ENCODE results near the gene SRPX2. TPM values are rescaled to one million over a fixed set of nuclear protein-coding genes. Genes with fewer than 3 reads are reported as not detected.

The SRPX2 gene, protein sequence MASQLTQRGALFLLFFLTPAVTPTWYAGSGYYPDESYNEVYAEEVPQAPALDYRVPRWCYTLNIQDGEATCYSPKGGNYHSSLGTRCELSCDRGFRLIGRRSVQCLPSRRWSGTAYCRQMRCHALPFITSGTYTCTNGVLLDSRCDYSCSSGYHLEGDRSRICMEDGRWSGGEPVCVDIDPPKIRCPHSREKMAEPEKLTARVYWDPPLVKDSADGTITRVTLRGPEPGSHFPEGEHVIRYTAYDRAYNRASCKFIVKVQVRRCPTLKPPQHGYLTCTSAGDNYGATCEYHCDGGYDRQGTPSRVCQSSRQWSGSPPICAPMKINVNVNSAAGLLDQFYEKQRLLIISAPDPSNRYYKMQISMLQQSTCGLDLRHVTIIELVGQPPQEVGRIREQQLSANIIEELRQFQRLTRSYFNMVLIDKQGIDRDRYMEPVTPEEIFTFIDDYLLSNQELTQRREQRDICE
- 9.5 TPM for total RNA-seq
- long read RNA-seq, full-length matches to known transcripts: 1 of 2 reads
- long read RNA-seq, partial matches to known transcripts: 0 of 2 reads
- long read RNA-seq, other reads (novel, unspliced or antisense): 1 of 2 reads

DNA sequence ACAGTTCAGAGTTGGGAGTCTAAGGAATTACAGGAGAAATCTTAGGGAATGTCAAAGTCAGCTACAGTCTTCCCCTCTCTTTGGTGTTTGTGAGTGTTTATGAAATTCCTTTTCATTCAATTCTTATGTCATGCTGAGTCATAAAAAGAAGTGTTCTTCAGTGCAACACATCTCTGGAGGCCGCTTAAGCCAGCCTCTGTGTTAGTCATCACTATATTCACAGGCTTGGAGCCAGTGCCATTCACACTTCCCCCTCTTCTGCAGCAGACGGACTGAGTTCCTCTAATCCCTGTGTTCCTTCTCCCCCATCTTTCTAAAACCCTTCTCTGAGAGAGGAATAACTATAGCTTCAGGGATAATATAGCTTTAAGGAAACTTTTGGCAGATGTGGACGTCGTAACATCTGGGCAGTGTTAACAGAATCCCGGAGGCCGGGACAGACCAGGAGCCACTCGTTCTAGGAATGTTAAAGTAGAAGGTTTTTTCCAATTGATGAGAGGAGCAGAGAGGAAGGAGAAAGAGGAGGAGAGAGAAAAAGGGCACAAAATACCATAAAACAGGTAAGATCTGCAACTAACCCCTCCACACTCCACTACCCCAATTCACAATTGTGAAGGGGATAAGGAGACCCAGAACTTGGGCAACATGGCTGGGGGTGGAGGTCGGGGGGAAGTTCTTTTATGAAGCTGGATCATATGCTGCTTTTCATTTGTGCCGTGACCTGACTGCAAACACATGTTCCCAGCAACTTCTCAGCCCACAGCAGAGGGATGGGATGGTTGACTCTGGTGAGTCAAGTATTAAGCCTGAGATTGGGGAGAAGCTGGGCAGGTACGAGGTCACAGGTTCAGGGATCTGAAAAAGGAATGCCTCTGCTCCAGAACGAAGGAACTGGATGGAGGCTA lies at the start of gene SRPX2:
TSS of gene SRPX2 (plus strand) at position 244 of the 905 bp plus-strand sequence. CDS start 2,124 bp downstream, outside the sequence.
- DNase-seq (peak; percentile 36), ATAC-seq (peak; percentile 90)

GRCh38 chrX:100596601-100597000 lies 47.4 kb upstream of the SRPX2 start:
- ATAC-seq: no peak
- intact Hi-C loops (cut with micrococcal nuclease): no loop called here

More for the DNA sequence above, at the start of gene SRPX2:
- intact Hi-C loops (cut with micrococcal nuclease): no loop called here

DNA sequence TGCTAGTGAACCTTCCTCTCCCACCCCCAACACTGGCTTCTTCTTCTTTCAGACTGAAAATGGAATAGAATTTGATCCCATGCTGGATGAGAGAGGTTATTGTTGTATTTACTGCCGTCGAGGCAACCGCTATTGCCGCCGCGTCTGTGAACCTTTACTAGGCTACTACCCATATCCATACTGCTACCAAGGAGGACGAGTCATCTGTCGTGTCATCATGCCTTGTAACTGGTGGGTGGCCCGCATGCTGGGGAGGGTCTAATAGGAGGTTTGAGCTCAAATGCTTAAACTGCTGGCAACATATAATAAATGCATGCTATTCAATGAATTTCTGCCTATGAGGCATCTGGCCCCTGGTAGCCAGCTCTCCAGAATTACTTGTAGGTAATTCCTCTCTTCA lies 44.5 kb upstream of the SRPX2 start:
- intact Hi-C loops (cut with micrococcal nuclease): no loop called here
- DNase-seq (no peak), ATAC-seq (no peak)

More at GRCh38 chrX:100596601-100597000, 47.4 kb upstream of the SRPX2 start:
- DNase-seq: no peak

GRCh38 chrX:100600340-100600739 lies 43.7 kb upstream of the SRPX2 start:
- ATAC-seq (no peak), DNase-seq (no peak)
- intact Hi-C loops (cut with micrococcal nuclease): no loop called here

DNA sequence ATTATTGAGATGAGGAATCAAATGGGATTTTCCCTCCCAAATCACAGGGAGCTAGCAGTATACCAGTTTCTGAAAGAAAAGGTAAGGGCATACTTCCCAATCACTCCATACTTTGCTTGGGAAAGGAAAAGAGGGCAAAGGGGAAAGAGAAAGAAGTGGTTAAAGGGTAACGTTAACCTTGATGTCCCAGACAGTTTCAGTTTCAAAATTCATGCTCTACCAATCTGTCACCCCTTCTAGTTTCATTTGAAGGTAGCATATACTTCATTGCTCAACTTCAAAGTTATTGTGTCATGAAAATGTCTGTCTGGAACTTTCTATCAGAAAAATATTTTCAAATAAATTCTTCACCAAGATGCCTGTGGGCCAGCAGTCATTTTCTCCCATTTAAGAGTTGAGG lies 43.2 kb upstream of the SRPX2 start:
- ATAC-seq (no peak), DNase-seq (no peak)
- intact Hi-C loops (cut with micrococcal nuclease): no loop called here

DNA sequence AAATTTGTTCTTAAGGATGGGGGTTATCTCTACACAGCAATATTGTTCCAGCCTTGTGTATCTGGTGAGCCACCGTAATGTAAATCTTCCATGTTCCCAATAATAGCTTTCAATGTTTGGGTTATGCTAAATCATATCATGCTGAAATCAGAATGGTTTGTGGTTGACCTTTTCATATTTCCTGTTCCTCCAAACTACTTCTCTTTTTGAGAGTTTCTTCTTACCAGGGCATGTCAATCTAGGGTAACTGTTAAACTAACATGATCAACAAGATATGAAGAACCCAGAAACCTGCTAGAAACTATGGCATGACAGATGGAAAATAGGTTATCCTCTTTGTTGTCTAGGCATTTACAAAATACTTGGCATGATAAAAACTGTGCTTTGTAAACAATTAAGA lies 37.2 kb upstream of the SRPX2 start:
- no peak for ATAC-seq
- DNase-seq: no peak
- intact Hi-C loops (cut with micrococcal nuclease): no loop called here

DNA sequence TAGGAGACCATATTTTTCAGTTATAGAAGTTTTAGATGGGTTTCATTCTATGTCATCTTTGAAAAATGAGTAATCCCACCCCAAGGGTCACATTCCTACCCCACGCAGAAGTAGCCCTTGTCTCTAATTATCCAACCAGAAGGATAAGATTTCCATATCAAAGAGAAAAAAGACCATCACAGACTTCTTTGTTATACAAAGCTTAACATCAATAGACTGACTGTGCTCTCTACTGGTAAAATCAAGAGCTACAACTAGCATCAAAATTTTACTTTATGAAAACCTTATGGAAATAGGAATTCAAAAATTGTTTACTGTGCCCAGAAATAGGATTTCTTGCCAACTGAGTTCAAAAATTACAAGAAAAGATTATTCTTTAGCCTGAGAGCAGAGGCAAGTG lies 34.4 kb upstream of the SRPX2 start:
- intact Hi-C loops (cut with micrococcal nuclease): no loop called here
- DNase-seq: no peak
- no peak for ATAC-seq

DNA sequence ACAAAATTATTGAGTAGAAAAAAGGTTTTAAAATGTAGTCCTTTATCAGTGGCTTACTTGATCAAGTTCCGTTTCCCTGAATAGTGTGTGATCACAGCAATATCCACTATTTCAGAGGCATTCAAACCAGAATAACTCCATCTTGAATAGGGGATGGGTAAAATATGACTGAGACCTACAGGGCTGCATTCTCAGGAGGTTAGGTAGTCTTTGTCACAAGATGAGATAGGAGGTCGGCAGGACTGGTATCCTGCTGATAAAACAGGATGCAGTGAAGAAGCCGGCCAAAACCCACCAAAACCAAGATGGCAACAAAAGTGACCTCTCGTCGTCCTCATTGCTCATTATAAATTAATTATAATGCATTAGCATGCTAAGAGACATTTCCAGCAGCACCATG lies 32.0 kb upstream of the SRPX2 start:
- intact Hi-C loops (cut with micrococcal nuclease): no loop called here

DNA sequence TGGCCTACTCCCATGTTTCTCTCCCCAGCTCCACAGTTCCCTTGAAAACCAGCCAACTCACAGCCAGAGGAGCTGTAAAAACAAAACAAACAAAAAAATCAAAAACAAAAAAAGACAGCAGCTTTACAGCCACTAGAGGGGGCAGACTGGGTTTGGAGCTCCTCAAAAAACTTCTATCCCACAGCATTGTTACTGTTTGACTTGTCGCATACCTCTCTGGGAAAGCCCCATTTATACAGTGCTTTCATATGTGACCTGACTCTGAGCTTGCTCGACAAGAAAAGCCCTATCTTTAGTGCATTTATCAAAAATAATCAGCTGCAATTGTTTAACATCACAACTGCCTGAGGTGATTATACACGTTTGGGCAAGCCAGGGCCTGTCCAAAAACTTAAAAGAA lies 29.0 kb upstream of the SRPX2 start:
- intact Hi-C loops (cut with micrococcal nuclease): no loop called here
- ATAC-seq (no peak), DNase-seq (no peak)

More for the DNA sequence above, 32.0 kb upstream of the SRPX2 start:
- ATAC-seq (no peak), DNase-seq (no peak)

DNA sequence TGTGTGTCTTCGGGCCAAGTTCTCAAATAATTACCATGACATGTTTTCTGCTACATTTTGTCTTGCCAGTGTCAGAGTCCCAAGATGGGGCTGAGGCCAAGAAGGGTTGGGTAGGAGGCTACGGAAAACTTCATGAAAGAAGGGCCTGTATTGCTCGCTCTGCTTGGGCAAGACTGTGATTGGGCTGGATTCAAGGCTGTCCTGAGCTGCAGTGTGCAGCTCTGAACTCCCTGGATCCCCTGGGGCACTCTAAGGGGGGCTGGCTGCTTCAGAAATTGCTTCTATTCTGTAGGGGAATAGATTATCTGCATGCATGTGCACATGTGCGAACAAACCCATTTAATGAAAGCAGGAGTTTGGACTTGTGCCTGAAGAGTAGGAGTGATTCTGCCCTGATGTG lies 21.0 kb upstream of the SRPX2 start:
- peak; percentile 57 for ATAC-seq
- peak; percentile 24 for DNase-seq
- intact Hi-C loops (cut with micrococcal nuclease): no loop called here

DNA sequence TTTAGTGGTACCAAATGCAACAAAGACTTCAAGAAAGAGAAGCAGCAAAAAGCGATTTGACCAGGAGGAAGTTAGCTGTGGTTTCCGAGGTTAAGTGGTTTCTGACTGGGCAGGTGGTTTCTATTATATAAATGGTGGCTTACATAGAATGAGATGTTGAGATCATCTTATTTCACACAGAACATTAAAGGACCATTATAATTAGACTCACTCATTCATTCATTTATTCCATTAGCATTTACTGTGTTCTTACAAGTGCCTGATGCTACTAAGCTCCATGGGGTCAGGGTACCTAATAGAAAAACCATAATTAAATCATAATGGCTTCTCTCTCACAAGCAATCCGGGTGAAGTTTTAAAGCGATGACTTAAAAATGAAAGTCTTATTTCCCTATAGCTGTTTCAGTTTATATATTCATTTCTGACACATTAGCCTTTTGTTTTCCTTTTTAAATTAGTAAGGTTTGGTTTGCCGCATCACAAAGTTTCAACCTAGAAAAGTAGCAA lies 18.0 kb upstream of the SRPX2 start:
- DNase-seq (no peak), ATAC-seq (no peak)
- intact Hi-C loops (cut with micrococcal nuclease): no loop called here

DNA sequence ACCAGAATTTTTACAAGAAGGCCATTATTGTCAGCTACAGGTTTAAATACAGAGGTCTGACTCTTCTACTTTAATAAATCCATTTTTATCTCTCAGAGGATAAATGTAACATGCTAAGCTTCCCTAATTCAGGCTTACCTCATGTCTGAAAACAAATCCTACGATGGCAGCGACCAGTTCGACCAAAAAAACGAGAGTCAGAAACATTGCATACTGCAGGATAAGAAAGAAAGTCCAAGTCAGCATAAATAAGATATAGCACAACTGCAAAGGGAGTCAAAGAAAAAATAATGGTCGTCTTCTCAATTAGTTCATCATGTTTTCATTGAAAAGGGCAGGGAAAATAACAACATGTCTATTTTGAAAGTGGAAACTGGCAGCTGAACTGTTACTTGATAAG lies 9.0 kb upstream of the SRPX2 start:
- DNase-seq (no peak), ATAC-seq (no peak)
- intact Hi-C loops (cut with micrococcal nuclease): no loop called here

DNA sequence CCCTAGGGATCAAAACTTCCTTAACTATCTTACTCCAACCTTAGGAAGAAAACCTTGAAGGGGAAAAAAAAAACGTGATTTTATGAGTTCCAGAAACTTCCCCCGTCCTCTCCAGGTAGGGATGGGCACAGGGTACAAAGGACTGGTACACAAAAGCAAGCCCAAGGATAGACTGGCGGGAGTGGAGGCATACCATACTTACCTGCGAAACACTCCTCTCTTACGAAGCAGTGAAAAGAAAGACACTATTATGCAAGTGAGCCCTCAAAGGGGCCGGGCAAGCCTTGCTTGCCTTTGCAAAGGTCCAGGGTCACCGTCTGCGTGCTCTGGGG lies 8.0 kb upstream of the SRPX2 start:
- DNase-seq: no peak
- peak; percentile 43 for ATAC-seq
- intact Hi-C loops (cut with micrococcal nuclease): no loop called here

DNA sequence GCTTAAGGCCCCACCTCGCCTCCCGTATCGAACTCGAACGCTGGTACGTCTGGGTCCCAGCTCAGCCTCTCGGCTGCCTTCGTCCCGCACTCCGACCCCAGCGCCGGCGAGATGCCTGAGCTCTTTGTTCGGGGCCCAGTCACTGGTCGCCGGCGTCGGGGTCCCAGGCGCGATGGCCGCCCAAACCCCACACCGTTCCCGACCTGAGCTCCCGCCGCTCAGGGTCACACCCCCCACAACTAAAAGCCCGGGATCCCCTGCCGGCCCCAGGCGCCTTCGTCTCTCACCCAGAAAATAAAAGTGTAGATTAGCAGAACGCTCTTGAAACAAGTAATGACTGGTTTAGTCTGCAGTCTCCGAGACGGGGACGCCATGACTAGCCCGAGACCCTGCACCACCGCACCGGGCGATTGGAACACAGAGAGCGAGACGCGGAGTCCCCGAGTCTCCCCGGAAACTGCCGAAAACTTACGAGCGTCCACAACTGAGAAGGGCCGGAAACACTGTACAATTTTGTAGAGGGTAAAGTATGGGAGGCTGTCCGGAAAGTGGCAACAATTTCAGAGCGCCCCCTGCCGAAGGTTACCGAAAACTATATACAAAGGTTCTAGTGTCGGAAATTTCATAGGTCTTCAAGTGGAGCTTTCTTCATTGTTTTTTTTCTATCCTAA lies 7.5 kb upstream of the SRPX2 start, which contains the start of gene TSPAN6:
TSS of gene TSPAN6 (minus strand) at position 486 of the 671 bp plus-strand sequence. CDS start at position 374, 112 bp downstream.
- ATAC-seq (peak; percentile 100), DNase-seq (peak; percentile 83)
- intact Hi-C loops (cut with micrococcal nuclease): no loop called here

DNA sequence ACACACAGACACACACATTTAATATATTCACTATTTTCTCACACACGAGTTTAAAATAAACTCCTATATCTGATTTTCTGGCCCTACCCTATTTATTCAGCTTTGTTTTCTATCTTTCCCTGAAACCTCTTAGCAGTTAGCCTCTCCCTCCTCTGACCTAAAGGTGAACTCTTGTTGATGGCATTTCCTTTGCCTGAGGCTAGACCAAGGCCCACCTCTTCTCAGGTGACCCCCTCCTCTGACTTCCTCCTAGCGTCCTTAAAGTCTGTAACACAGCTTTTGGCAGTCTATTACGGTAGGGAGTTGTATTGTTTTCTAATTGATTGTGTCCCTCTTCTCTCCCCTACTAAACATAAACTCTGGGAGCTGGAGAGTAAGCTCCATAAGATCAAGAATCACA lies 1.7 kb upstream of the SRPX2 start:
- intact Hi-C loops (cut with micrococcal nuclease): no loop called here
- no peak for DNase-seq
- no peak for ATAC-seq

- ATAC-seq (no peak), DNase-seq (no peak)
- intact Hi-C loops (cut with micrococcal nuclease): no loop called here
Measured at GRCh38 chrX:100643212-100643611, 787 bp upstream of the SRPX2 start.

GRCh38 chrX:100645106-100645505 lies 1.1 kb downstream of the SRPX2 start:
- intact Hi-C loops (cut with micrococcal nuclease): no loop called here
- no peak for ATAC-seq
- DNase-seq: no peak

DNA sequence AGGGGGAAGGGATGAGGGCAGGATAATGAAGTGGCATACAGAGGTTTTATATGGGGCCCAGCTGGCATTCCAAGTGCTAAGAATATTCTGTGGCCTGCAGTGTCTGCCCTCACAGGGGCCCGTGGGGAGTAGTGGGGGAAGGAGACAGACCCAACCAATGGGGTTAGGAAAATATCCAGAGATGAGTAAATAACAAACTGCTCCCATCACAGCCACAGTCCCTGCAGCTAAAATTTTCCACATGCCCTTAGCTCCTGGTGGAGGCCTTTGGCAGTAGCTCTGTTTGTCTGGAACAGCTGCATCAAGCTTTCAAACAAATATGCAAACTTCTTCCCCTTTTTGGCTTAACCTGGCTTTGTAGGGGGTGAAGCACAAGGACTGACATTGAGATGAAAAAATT lies 3.1 kb downstream of the SRPX2 start:
- no peak for DNase-seq
- ATAC-seq: peak; percentile 2
- intact Hi-C loops (cut with micrococcal nuclease): no loop called here

GRCh38 chrX:100647739-100648138 lies 3.7 kb downstream of the SRPX2 start:
- intact Hi-C loops (cut with micrococcal nuclease): no loop called here
- no peak for DNase-seq
- ATAC-seq: no peak

Data from left ventricle myocardium superior (tissue), 1 donor.